ENCODE data around the gene OTUB2. TPM values are rescaled to one million over a fixed set of nuclear protein-coding genes. Genes with fewer than 3 reads are reported as not detected.

The OTUB2 gene
- total RNA-seq, 4 donors from 2014 or later: 0.21 to 0.66 (median 0.60) TPM; not detected in 1

GRCh38 chr14:94042433-94043091, 16.4 kb downstream of the OTUB2 start:
- 62 to 75% methylated on average over 8 to 12 of the region's 12 CpGs for WGBS, 2 donors
- no peak for DNase-seq (ENCODE audit: low spot score in 2 of 2)

DNA sequence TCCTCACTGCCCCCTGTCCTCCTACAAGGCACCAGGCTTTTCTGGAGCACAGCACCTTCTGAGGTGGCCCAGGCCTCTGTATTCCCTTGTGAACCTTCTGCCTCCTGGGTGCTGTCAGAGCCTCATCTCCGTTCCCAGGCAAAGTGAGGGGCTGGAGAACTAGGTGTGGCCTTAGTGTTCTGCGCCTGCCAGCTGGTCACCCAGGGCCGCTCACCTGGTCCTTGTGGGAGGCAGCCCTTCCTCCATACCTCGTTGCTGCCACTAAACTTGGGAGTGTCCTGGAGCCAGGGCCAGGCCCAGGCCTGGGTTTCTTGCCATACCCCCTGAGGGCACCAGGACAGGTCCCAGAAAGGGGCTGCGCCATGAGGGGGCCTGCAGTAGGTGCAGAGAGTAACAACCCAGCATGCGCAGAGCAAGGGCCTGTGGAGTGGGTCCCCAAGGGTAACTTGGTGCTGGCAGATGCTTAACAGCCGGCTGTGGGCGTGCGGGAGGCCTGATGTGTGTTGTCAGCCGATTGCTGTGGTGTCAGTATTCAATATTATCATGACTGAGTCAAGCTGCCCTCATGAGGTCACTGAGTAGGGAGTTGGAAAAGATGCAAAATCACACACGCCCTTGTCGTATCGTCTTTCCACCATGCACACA, 17.1 kb downstream of the OTUB2 start:
- H3K4me3 ChIP-seq: no peak overlapping the region
- no peak overlapping the region for H3K27ac ChIP-seq
- no peaks in the 10 kb centered on the region for H3K27me3 ChIP-seq
- peaks cover 0 to 50% (median 0%) of the 10 kb centered on the region in 3 donors for H3K36me3 ChIP-seq
- H3K4me1 ChIP-seq: peaks cover 0 to 10% (median 2%) of the 10 kb centered on the region in 4 donors
- TF ChIP-seq EP300 (IDR thresholded peaks at IDR 0.05) (no peak), POLR2A (IDR thresholded peaks at IDR 0.05) (no peak), CTCF (IDR thresholded peaks at IDR 0.05) (no peak)
- no peaks in the 10 kb centered on the region for H3K9me3 ChIP-seq
- no peak for DNase-seq (ENCODE audit: low spot score in 2 of 2)
- 84 to 85% methylated on average over 12 to 13 of the region's 13 CpGs for WGBS, 2 donors

More at GRCh38 chr14:94042433-94043091, 16.4 kb downstream of the OTUB2 start:
- peaks cover 0 to 47% (median 0%) of the 10 kb centered on the region in 3 donors for H3K36me3 ChIP-seq
- H3K27ac ChIP-seq: no peak overlapping the region
- H3K4me1 ChIP-seq: peaks cover 0 to 10% (median 2%) of the 10 kb centered on the region in 4 donors
- TF ChIP-seq POLR2A (IDR thresholded peaks at IDR 0.05): no peak
- TF ChIP-seq CTCF (IDR thresholded peaks at IDR 0.05): no peak
- TF ChIP-seq EP300 (IDR thresholded peaks at IDR 0.05): no peak
- H3K4me3 ChIP-seq: no peak overlapping the region
- H3K27me3 ChIP-seq: no peaks in the 10 kb centered on the region
- H3K9me3 ChIP-seq: no peaks in the 10 kb centered on the region

- Histone ChIP-seq H3K36me3 (peaks cover 0 to 55% (median 5%) of the 10 kb centered on the region in 3 donors), H3K9me3 (no peaks in the 10 kb centered on the region), H3K27ac (no peak overlapping the region), H3K4me1 (peaks cover 0 to 10% (median 2%) of the 10 kb centered on the region in 4 donors), H3K4me3 (no peak overlapping the region), H3K27me3 (no peaks in the 10 kb centered on the region)
- DNase-seq (ENCODE audit: low spot score in 2 of 2): no peak
- TF ChIP-seq POLR2A (IDR thresholded peaks at IDR 0.05) (no peak), EP300 (IDR thresholded peaks at IDR 0.05) (no peak), CTCF (IDR thresholded peaks at IDR 0.05) (no peak)
- whole genome bisulfite sequencing, 2 donors: 88 to 89% methylated on average over 14 of the region's 14 CpGs
Observed at GRCh38 chr14:94043756-94044475, 17.8 kb downstream of the OTUB2 start.

GRCh38 chr14:94044476-94045091, 18.4 kb downstream of the OTUB2 start:
- Histone ChIP-seq H3K9me3 (no peaks in the 10 kb centered on the region), H3K27ac (no peak overlapping the region), H3K27me3 (no peaks in the 10 kb centered on the region), H3K36me3 (peaks cover 0 to 62% (median 12%) of the 10 kb centered on the region in 3 donors), H3K4me3 (no peak overlapping the region), H3K4me1 (peaks cover 0 to 10% (median 2%) of the 10 kb centered on the region in 4 donors)
- 87 to 94% methylated on average over 20 of the region's 20 CpGs for WGBS, 2 donors
- DNase-seq (ENCODE audit: low spot score in 2 of 2): no peak
- TF ChIP-seq CTCF (IDR thresholded peaks at IDR 0.05): no peak
- TF ChIP-seq POLR2A (IDR thresholded peaks at IDR 0.05): no peak
